Measurements from ENCODE around the gene AMPH.

- TF ChIP-seq POLR2A (IDR thresholded peaks at IDR 0.05; ENCODE audit: low read depth, low read length), result no peak
- no peak for TF ChIP-seq POLR2AphosphoS5 (IDR thresholded peaks at IDR 0.05; ENCODE audit: low read depth, low read length)
- no peak for TF ChIP-seq TAF1 (IDR thresholded peaks at IDR 0.05; ENCODE audit: borderline replicate concordance, low read depth, low read length)
Observed at GRCh38 chr7:38545977-38546376, 85.2 kb downstream of the AMPH start.

Measured in GM12892 (cell line).